NCI-H748 (cell line): ENCODE measurements around the gene ATL3.
"Not testable (repeated sequence)": the region's sequence is repeated elsewhere in the genome, so short reads cannot be mapped to it uniquely, and the experiment has no call there.

Experiments
- DNase-seq: peaks from one replicate; lab custom pipeline; 2025; ENCODE audit not compliant: unreplicated experiment; lab: John Stamatoyannopoulos, UW

Gene ATL3

GRCh38 chr11:63623513-63624140 lies 47.5 kb downstream of the ATL3 start:
- no peak for DNase-seq

- DNase-seq: no peak
Measured at GRCh38 chr11:63622323-63622722, 48.9 kb downstream of the ATL3 start.

GRCh38 chr11:63621071-63621470 lies 50.1 kb downstream of the ATL3 start:
- no peak for DNase-seq

GRCh38 chr11:63619967-63620366 lies 51.2 kb downstream of the ATL3 start:
- DNase-seq: no peak

- DNase-seq: not testable (repeated sequence)
Measured at GRCh38 chr11:63617686-63618085, 53.5 kb downstream of the ATL3 start.

- no peak for DNase-seq
Measured at GRCh38 chr11:63616953-63617352, 54.2 kb downstream of the ATL3 start.

- DNase-seq: peak; percentile 76
Measured at GRCh38 chr11:63614136-63614671, 57.0 kb downstream of the ATL3 start, which contains the start of gene PLAAT3. PLAAT3 (minus strand) TSS chr11:63614433; CDS start chr11:63614014, 419 bp downstream.

GRCh38 chr11:63613517-63614135 lies 57.5 kb downstream of the ATL3 start:
- peak; percentile 54 for DNase-seq

- no peak for DNase-seq
Measured at GRCh38 chr11:63612181-63612580, 59.0 kb downstream of the ATL3 start.

- DNase-seq: no peak
Measured at GRCh38 chr11:63611395-63611747, 59.8 kb downstream of the ATL3 start.

GRCh38 chr11:63610604-63611394 lies 60.4 kb downstream of the ATL3 start:
- peak; percentile 85 for DNase-seq

GRCh38 chr11:63609971-63610580 lies 61.1 kb downstream of the ATL3 start:
- no peak for DNase-seq

GRCh38 chr11:63609536-63609935 lies 61.6 kb downstream of the ATL3 start:
- no peak for DNase-seq

GRCh38 chr11:63608353-63609345 lies 62.5 kb downstream of the ATL3 start:
- DNase-seq: no peak

- DNase-seq: peak; percentile 28
Measured at GRCh38 chr11:63603180-63603518, 68.0 kb downstream of the ATL3 start.

- not testable (repeated sequence) for DNase-seq
Measured at GRCh38 chr11:63602290-63603179, 68.6 kb downstream of the ATL3 start.

- DNase-seq: no peak
Measured at GRCh38 chr11:63599211-63600122, 71.7 kb downstream of the ATL3 start.

GRCh38 chr11:63598556-63598955 lies 72.6 kb downstream of the ATL3 start:
- no peak for DNase-seq
